D721Med (cell line): Measurements from ENCODE around the gene PTTG1IP.

ENCODE experiments used
- DNase-seq: peaks from one replicate; pipeline ENCODE4 v3.0.0; 2011; ENCODE audit warnings: low spot score; ENCODE audit not compliant: insufficient read length
- FAIRE-seq: peaks from 2 replicates; lab custom pipeline; 2011; peaks lifted over from hg19 to GRCh38; lab: Jason Lieb, UNC
- TF ChIP-seq, protein P1 (sequence below): IDR thresholded peaks from 2 replicates; pipeline ENCODE4 v1.5.1; 2012; ENCODE audit warnings: mild to moderate bottlenecking, control low read depth; ENCODE audit not compliant: insufficient read depth; ENCODE audit errors: missing control alignments

Gene PTTG1IP

DNA sequence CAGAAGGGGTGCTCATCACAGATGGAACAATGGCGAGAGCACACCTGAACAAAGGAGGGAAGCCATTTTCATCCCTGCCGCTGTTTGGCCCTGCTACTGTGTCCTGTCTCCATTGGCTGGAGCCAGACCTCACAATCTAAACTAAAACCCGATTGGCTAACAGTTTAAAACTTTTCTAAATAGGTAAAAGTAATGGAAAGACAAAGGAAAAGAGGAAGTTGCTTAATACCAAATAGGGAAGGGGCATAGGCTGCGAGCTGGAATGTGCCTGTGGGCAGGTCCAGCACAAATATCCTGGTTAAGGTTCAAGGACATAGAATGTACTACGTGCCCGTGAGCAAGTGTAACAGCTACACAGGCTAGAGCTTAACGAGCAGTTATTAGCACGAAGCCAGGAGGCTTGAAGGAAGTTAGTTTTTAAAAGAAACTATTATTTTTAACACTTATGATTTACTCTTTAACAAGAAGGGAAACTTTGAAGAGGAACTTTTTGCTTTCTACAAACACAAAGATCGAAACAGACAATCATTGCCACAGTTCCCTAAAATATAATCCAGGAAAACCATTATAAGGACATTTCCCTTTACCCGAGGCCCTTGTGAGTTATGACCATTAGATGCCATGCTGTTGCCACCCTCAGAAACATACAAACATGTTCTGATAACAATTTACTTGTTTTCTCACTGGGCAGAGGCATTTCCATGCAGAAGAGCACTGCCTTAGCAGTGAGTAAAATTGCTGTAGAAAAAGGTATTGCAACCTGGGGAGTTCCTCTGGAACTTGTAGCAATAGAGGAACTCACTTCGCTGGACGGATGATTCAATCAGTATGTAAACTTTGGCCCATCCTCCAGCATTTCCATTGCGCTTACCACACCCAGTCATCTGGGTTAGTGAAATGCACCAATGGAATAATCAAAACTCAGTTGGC lies 4.8 kb upstream of the PTTG1IP start:
- TF ChIP-seq, protein P1, sequence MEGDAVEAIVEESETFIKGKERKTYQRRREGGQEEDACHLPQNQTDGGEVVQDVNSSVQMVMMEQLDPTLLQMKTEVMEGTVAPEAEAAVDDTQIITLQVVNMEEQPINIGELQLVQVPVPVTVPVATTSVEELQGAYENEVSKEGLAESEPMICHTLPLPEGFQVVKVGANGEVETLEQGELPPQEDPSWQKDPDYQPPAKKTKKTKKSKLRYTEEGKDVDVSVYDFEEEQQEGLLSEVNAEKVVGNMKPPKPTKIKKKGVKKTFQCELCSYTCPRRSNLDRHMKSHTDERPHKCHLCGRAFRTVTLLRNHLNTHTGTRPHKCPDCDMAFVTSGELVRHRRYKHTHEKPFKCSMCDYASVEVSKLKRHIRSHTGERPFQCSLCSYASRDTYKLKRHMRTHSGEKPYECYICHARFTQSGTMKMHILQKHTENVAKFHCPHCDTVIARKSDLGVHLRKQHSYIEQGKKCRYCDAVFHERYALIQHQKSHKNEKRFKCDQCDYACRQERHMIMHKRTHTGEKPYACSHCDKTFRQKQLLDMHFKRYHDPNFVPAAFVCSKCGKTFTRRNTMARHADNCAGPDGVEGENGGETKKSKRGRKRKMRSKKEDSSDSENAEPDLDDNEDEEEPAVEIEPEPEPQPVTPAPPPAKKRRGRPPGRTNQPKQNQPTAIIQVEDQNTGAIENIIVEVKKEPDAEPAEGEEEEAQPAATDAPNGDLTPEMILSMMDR: no peak
- no peak for DNase-seq
- no peak for FAIRE-seq

DNA sequence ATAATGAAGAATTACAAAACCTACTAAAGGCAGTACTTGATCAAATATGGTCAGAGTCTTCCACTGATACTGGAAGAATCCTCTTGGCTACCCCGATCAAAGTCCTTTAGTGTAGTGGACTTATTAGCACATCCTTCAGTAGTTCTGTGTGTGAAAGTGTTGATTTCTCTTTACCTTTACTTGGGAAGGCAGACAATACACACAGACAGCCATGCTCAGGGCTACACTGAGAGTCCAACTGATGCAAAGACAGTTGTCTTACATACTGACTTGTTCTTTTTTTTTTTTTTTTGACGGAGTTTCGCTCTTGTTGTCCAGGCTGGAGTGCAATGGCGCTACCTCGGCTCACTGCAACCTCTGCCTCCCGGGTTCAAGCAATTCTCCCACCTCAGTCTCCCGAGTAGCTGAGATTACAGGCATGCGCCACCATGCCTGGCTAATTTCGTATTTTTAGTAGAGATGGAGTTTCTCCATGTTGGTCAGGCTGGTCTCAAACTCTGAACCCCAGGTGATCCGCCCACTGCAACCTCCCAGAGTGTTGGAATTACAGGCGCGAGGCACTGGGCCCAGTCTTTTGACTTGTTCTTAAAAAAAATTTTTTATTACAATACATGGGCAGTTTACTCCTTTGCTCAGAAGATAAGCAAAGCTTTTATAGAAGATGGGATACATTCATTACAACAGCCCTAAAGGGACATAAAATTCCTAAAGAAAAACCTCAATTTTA lies 3.5 kb upstream of the PTTG1IP start:
- FAIRE-seq (no peak), DNase-seq (no peak)
- TF ChIP-seq, protein P1: no peak

DNA sequence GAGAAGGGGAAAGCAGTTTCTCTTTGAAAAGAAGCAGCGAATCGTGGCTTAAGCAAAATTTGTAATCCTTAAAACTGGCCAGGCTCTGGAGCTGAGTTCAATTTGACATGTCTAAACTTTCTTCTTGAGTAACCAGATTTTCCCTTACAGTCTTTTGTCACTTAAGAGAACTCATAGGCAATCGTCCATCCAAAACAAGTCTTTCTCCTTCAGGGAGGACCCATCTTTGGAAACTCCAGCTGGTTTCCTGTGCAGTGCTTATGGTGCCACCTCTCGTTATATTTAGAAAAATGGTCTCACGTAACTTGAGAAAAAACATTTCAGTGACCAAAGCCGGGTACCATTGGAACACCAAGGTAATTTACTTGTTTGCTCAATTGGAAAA lies 1.8 kb upstream of the PTTG1IP start:
- DNase-seq: no peak
- TF ChIP-seq, protein P1: no peak
- FAIRE-seq: no peak

DNA sequence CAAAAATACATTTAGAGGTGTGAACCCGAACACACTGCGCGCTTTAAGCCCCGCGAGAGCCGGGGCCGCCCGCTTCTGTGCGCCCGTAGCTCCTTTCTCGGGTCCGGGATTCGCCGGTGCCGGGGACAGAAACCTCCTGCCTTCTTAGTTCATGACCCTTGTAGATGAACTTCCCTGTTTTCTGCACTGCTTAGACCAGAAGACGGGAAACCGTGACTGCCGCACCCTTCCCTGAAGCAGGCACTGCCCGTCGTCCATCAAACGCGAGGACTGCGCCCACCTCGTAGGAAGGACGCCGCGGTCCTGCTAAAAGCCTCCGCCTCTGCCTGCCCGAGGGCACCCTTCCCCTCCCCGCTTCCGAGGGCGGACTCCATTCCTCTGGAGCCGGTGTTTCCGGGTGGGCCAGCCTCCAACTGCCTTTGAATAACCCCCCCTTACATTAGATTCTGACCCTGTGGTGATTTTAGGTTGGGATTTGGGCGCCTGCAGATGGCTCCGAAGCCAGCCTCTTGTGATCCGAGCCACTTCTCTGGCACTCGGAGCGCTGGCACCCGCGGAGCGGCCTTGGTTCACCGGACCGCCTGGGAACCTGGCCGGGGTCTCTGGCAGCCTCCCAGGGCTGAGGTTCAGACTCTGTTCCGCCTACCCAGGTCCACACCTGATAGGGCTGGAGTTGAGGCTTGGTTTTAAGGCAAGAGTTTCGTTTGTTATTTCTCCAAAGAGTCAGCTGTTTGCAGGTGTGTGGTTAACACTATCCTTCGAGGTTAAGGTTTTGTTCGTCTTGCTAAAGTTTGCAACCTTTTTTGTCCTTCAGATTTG lies 1.2 kb upstream of the PTTG1IP start:
- no peak for FAIRE-seq
- DNase-seq: no peak
- TF ChIP-seq, protein P1: no peak

DNA sequence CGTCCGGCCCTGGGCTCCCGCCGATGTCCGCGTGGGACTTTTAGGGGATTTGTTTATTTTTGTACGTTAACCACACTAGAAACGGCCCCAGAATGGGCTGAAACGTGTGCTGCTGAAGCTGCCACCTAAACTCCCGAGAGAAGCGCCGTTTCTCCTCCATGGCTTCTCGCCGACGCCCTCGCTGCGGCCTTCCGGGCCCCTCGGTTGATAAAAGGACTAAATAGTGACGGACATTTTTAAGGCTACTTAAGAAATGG lies 678 bp upstream of the PTTG1IP start:
- TF ChIP-seq, protein P1: no peak
- FAIRE-seq (no peak), DNase-seq (no peak)

DNA sequence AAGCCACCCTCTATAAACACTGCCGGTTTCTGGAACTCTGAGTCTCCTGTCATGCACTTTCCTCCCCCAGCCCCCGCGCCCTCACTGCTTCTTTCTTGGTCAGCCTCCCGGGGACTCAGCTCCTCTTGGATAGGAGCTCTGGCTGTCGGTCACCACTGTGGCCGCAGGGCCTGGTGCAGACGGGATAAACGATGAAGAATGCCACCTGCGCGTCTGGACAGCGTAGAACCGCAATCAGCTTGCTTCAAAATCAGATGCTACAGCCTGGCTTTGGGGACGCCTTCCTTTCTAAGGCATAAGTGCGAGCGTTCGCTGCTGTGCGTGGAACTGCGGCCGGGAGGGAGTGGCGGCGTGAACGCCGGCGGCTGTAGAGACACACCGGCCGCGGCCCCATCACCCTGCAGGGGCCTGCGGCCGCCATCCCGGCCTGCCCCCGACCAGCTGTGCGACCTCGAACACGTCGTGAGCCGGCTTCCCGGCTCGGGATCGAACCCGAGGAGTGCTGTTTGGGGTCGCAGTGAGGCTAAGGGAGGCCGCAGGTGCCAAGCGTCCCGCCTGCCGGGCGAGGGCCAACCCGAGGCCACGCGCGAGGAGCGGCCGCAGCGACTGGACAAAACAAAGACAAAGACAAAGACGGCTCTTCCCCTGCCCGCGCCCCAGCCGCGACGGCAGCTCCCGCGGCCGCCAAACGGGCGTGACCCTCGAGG lies 688 bp downstream of the PTTG1IP start:
- DNase-seq (no peak), FAIRE-seq (no peak)
- TF ChIP-seq, protein P1: no peak
